Myocyte (in vitro differentiated cells): ENCODE measurements around the gene KIF26A. TPM values are rescaled to one million over a fixed set of nuclear protein-coding genes. Genes with fewer than 3 reads are reported as not detected.

ENCODE experiments used
- DNase-seq: peaks from one replicate; pipeline ENCODE4 v3.0.0-alpha.2; 2012; ENCODE audit warnings: low read depth
- total RNA-seq: library from RNA; depleted of rRNA; stranded (reverse); fragments of >200 nt; gene quantifications from 2 replicates; pipeline ENCODE4 v1.2.3, GENCODE V29; 2014

Gene KIF26A
- total RNA-seq, 1 donor from 2014 or later = not detected

- no peak for DNase-seq
Measured at GRCh38 chr14:104175041-104175440, 36.7 kb downstream of the KIF26A start.

GRCh38 chr14:104175811-104176210, 37.4 kb downstream of the KIF26A start:
- no peak for DNase-seq

- no peak for DNase-seq
Measured at GRCh38 chr14:104176611-104177010, 38.2 kb downstream of the KIF26A start.

- no peak for DNase-seq
Measured at GRCh38 chr14:104177411-104177810, 39.0 kb downstream of the KIF26A start.

GRCh38 chr14:104178279-104178678, 39.9 kb downstream of the KIF26A start:
- DNase-seq = no peak

- DNase-seq = no peak
Measured at GRCh38 chr14:104179126-104179525, 40.7 kb downstream of the KIF26A start.

- DNase-seq = no peak
Measured at GRCh38 chr14:104179564-104180129, 41.3 kb downstream of the KIF26A start.

- no peak for DNase-seq
Measured at GRCh38 chr14:104180561-104181165, 42.3 kb downstream of the KIF26A start.

GRCh38 chr14:104181761-104182530, 43.6 kb downstream of the KIF26A start:
- DNase-seq = no peak

GRCh38 chr14:104182857-104183425, 44.6 kb downstream of the KIF26A start:
- no peak for DNase-seq

- no peak for DNase-seq
Measured at GRCh38 chr14:104183796-104184195, 45.4 kb downstream of the KIF26A start.

- no peak for DNase-seq
Measured at GRCh38 chr14:104184506-104184905, 46.1 kb downstream of the KIF26A start.

GRCh38 chr14:104184911-104185499, 46.6 kb downstream of the KIF26A start:
- no peak for DNase-seq

GRCh38 chr14:104185916-104186495, 47.6 kb downstream of the KIF26A start:
- no peak for DNase-seq

GRCh38 chr14:104186575-104186974, 48.2 kb downstream of the KIF26A start:
- DNase-seq = no peak

GRCh38 chr14:104187121-104187889, 48.9 kb downstream of the KIF26A start:
- DNase-seq = peak; percentile 58

GRCh38 chr14:104187931-104188726, 49.7 kb downstream of the KIF26A start:
- no peak for DNase-seq

GRCh38 chr14:104188727-104189400, 50.5 kb downstream of the KIF26A start:
- DNase-seq = no peak

- no peak for DNase-seq
Measured at GRCh38 chr14:104189629-104190335, 51.4 kb downstream of the KIF26A start.
